Nephron (organoid): ENCODE results near the gene IFIH1.

Experiments used
- H3K27ac Mint-ChIP-seq, 3 experiments: 2 replicates each; pipeline ENCODE4 v1.8.0; 2020; ENCODE audit warnings: mixed read lengths in 3 of 3, mild to moderate bottlenecking in 2 of 3, moderate library complexity in 1 of 3
- H3K27me3 Mint-ChIP-seq: 2 replicates; pipeline ENCODE4 v1.8.0; 2021; ENCODE audit warnings: low read depth, mild to moderate bottlenecking, moderate library complexity, mixed read lengths
- H3K36me3 Mint-ChIP-seq: 2 replicates; pipeline ENCODE4 v1.8.0; 2020; ENCODE audit warnings: low read depth, mixed read lengths
- H3K4me1 Mint-ChIP-seq: 2 replicates; pipeline ENCODE4 v1.8.0; 2020; ENCODE audit warnings: mixed read lengths
- H3K4me3 Mint-ChIP-seq, 3 experiments: 2 replicates each; pipeline ENCODE4 v1.8.0; 2020; ENCODE audit warnings: mild to moderate bottlenecking in 3 of 3, mixed read lengths in 3 of 3, moderate library complexity in 2 of 3
- H3K9me3 Mint-ChIP-seq: 2 replicates; pipeline ENCODE4 v1.8.0; 2020; ENCODE audit warnings: mixed read lengths
- CTCF ChIP-seq, 3 experiments: fragments of 200-600 bp; sonication (generic); IDR thresholded peaks; one replicate each; pipeline ENCODE4 v1.5.0; 2021; ENCODE audit warnings: antibody characterized with exemption in 3 of 3; ENCODE audit not compliant: unreplicated experiment in 3 of 3

IFIH1 gene

GRCh38 chr2:162298669-162299335, 19.7 kb downstream of the IFIH1 start:
- TF ChIP-seq CTCF (IDR thresholded peaks at IDR 0.05; ENCODE audit: unreplicated experiment in 3 of 3) = no peak
- H3K27ac Mint-ChIP-seq = no peak overlapping the region
- H3K9me3 Mint-ChIP-seq = no peaks in the 10 kb centered on the region
- H3K4me1 Mint-ChIP-seq = no peaks in the 10 kb centered on the region
- H3K36me3 Mint-ChIP-seq = no peaks in the 10 kb centered on the region
- no peak overlapping the region for H3K4me3 Mint-ChIP-seq
- no peaks in the 10 kb centered on the region for H3K27me3 Mint-ChIP-seq

GRCh38 chr2:162297925-162298552, 20.4 kb downstream of the IFIH1 start:
- Mint-ChIP-seq H3K4me1 (no peaks in the 10 kb centered on the region), H3K27ac (no peak overlapping the region), H3K27me3 (no peaks in the 10 kb centered on the region), H3K36me3 (no peaks in the 10 kb centered on the region), H3K9me3 (no peaks in the 10 kb centered on the region), H3K4me3 (no peak overlapping the region)
- peak; percentile 80 to 95 (median 83) for TF ChIP-seq CTCF (IDR thresholded peaks at IDR 0.05; ENCODE audit: unreplicated experiment in 3 of 3)

- Mint-ChIP-seq H3K9me3 (no peaks in the 10 kb centered on the region), H3K36me3 (no peaks in the 10 kb centered on the region), H3K4me1 (no peaks in the 10 kb centered on the region), H3K4me3 (no peak overlapping the region), H3K27me3 (no peaks in the 10 kb centered on the region), H3K27ac (no peak overlapping the region)
- no peak for TF ChIP-seq CTCF (IDR thresholded peaks at IDR 0.05; ENCODE audit: unreplicated experiment in 3 of 3)
Observed at GRCh38 chr2:162295009-162295408, 23.5 kb downstream of the IFIH1 start.

GRCh38 chr2:162293122-162293786, 25.2 kb downstream of the IFIH1 start:
- H3K36me3 Mint-ChIP-seq = no peaks in the 10 kb centered on the region
- no peak overlapping the region for H3K4me3 Mint-ChIP-seq
- H3K4me1 Mint-ChIP-seq = no peaks in the 10 kb centered on the region
- no peaks in the 10 kb centered on the region for H3K9me3 Mint-ChIP-seq
- TF ChIP-seq CTCF (IDR thresholded peaks at IDR 0.05; ENCODE audit: unreplicated experiment in 3 of 3) = no peak
- no peak overlapping the region for H3K27ac Mint-ChIP-seq
- H3K27me3 Mint-ChIP-seq = no peaks in the 10 kb centered on the region

- no peaks in the 10 kb centered on the region for H3K9me3 Mint-ChIP-seq
- no peaks in the 10 kb centered on the region for H3K4me1 Mint-ChIP-seq
- TF ChIP-seq CTCF (IDR thresholded peaks at IDR 0.05; ENCODE audit: unreplicated experiment in 3 of 3) = no peak
- no peak overlapping the region for H3K27ac Mint-ChIP-seq
- H3K27me3 Mint-ChIP-seq = no peaks in the 10 kb centered on the region
- H3K36me3 Mint-ChIP-seq = no peaks in the 10 kb centered on the region
- no peak overlapping the region for H3K4me3 Mint-ChIP-seq
Observed at GRCh38 chr2:162291748-162292147, 26.7 kb downstream of the IFIH1 start.
